Endothelial cell (in vitro differentiated cells): Measurements from ENCODE around the gene ADRA1B. TPM values are rescaled to one million over a fixed set of nuclear protein-coding genes. Genes with fewer than 3 reads are reported as not detected.

ENCODE experiments used
- DNase-seq: peaks from one replicate; pipeline ENCODE4 v3.0.0; 2021; ENCODE audit warnings: low spot score
- H3K27ac Mint-ChIP-seq: one replicate; pipeline ENCODE4 v1.8.0; 2021; ENCODE audit warnings: mixed read lengths, inconsistent platforms; ENCODE audit not compliant: unreplicated experiment
- H3K27me3 Mint-ChIP-seq: one replicate; pipeline ENCODE4 v1.8.0; 2021; ENCODE audit warnings: mild to moderate bottlenecking, moderate library complexity, mixed read lengths, inconsistent platforms; ENCODE audit not compliant: unreplicated experiment
- H3K36me3 Mint-ChIP-seq: one replicate; pipeline ENCODE4 v1.8.0; 2021; ENCODE audit warnings: mild to moderate bottlenecking, low read depth, mixed read lengths, inconsistent platforms; ENCODE audit not compliant: unreplicated experiment
- H3K4me1 Mint-ChIP-seq: one replicate; pipeline ENCODE4 v1.8.0; 2021; ENCODE audit warnings: mild to moderate bottlenecking, mixed read lengths, inconsistent platforms; ENCODE audit not compliant: unreplicated experiment
- H3K4me3 Mint-ChIP-seq: one replicate; pipeline ENCODE4 v1.8.0; 2021; ENCODE audit warnings: mild to moderate bottlenecking, mixed read lengths, inconsistent platforms; ENCODE audit not compliant: unreplicated experiment
- H3K9me3 Mint-ChIP-seq: one replicate; pipeline ENCODE4 v1.8.0; 2021; ENCODE audit warnings: mixed read lengths, inconsistent platforms; ENCODE audit not compliant: unreplicated experiment
- total RNA-seq: library from RNA; stranded (reverse); fragmentation: NEBNext Ultra II Directional; extraction: Animal tissue kit (Norgen Biotek cat#: 25700); gene quantifications from one replicate; pipeline ENCODE4 v1.2.1, GENCODE V29; 2021; ENCODE audit not compliant: unreplicated experiment
- TF ChIP-seq, protein P1 (sequence below): fragments of 200-600 bp; sonication (generic); IDR thresholded peaks from one replicate; pipeline ENCODE4 v1.5.0; 2021; ENCODE audit warnings: antibody characterized with exemption; ENCODE audit not compliant: unreplicated experiment

The ADRA1B gene
- total RNA-seq, 1 donor from 2014 or later: not detected

DNA sequence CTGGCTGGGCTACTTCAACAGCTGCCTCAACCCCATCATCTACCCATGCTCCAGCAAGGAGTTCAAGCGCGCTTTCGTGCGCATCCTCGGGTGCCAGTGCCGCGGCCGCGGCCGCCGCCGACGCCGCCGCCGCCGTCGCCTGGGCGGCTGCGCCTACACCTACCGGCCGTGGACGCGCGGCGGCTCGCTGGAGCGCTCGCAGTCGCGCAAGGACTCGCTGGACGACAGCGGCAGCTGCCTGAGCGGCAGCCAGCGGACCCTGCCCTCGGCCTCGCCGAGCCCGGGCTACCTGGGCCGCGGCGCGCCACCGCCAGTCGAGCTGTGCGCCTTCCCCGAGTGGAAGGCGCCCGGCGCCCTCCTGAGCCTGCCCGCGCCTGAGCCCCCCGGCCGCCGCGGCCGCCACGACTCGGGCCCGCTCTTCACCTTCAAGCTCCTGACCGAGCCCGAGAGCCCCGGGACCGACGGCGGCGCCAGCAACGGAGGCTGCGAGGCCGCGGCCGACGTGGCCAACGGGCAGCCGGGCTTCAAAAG, 55.7 kb downstream of the ADRA1B start:
- H3K4me3 Mint-ChIP-seq: no peak overlapping the region

DNA sequence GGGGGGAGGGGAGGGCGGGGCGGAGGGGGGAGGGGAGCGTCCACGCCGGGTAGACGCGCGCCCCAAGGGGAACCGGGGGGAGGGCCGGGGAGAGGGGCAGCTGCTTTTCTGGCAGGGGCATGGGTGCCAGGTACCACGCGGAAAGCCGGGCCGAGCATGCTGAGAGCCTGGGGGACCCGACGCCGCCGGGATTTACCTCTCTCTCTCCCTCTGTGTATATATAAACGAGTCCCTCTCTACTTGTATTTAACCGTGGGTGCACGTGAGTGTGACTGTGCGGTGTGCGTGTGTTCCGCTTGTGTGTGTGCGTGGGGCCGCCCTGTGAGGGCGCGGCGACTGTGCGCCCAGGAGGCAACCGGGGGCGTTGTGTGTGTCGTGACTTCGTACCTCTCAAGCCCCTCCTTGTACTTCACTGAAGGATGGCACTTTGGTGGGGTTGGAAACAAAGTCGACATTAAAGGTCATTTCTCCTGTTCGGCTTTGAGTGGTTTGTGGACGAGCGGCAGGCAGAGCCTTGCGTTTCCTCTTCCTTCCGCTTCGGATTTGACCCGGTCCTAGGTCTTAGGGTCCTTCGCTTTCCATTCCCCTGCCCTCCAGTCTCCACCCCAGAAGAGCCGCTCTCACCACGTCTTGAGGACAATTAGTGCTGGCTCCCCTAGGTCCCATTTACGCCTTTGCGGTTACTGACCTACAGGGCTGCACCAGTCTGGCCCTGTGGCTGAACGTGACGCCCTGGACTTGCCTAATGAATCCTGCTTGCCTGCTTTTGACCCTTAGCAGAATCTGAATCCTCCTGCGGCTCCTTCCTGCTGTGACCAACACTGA, 56.5 kb downstream of the ADRA1B start:
- Mint-ChIP-seq H3K36me3 (peaks cover 3% of the 10 kb centered on the region), H3K9me3 (no peaks in the 10 kb centered on the region), H3K4me3 (peak overlapping the region; percentile 88), H3K4me1 (peaks cover 5% of the 10 kb centered on the region), H3K27me3 (peaks cover 16% of the 10 kb centered on the region), H3K27ac (no peak overlapping the region)
- TF ChIP-seq, protein P1, sequence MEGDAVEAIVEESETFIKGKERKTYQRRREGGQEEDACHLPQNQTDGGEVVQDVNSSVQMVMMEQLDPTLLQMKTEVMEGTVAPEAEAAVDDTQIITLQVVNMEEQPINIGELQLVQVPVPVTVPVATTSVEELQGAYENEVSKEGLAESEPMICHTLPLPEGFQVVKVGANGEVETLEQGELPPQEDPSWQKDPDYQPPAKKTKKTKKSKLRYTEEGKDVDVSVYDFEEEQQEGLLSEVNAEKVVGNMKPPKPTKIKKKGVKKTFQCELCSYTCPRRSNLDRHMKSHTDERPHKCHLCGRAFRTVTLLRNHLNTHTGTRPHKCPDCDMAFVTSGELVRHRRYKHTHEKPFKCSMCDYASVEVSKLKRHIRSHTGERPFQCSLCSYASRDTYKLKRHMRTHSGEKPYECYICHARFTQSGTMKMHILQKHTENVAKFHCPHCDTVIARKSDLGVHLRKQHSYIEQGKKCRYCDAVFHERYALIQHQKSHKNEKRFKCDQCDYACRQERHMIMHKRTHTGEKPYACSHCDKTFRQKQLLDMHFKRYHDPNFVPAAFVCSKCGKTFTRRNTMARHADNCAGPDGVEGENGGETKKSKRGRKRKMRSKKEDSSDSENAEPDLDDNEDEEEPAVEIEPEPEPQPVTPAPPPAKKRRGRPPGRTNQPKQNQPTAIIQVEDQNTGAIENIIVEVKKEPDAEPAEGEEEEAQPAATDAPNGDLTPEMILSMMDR: no peak
- no peak for DNase-seq

More for the DNA sequence above, 55.7 kb downstream of the ADRA1B start:
- H3K27ac Mint-ChIP-seq: no peak overlapping the region
- TF ChIP-seq, protein P1: no peak
- DNase-seq: peak; percentile 49
- H3K27me3 Mint-ChIP-seq: peaks cover 16% of the 10 kb centered on the region
- H3K4me1 Mint-ChIP-seq: peaks cover 5% of the 10 kb centered on the region
- H3K36me3 Mint-ChIP-seq: peaks cover 3% of the 10 kb centered on the region
- no peaks in the 10 kb centered on the region for H3K9me3 Mint-ChIP-seq

DNA sequence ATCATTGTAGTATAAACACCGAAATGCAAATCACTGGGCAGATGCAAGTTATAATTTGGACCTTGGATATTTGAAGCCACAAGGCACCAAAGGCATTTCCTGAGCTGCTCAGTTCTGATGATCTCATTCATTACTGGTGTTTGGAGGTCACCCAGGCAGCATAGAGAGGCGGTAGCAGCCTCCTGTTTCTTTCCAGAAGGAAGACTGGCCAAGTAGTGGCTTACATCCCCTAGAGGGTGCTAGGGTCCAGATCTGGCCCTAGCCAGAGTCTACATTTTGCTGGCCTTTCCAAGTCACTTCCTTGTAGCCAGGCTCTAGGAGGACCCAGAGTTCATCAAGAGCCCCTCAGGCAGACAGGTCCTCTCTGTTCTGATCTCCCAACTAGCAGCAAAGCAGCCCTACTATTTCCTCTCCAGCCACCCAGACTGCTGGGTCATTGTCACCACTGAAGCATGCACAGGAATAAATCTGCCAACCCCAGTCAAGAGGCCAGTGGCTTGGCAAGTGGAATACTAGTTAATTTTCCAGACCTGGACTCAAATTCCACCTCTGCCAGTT, 59.3 kb downstream of the ADRA1B start:
- TF ChIP-seq, protein P1: no peak
- H3K36me3 Mint-ChIP-seq: peaks cover 3% of the 10 kb centered on the region
- DNase-seq: no peak
- peaks cover 5% of the 10 kb centered on the region for H3K4me1 Mint-ChIP-seq
- peaks cover 13% of the 10 kb centered on the region for H3K27me3 Mint-ChIP-seq
- no peak overlapping the region for H3K27ac Mint-ChIP-seq
- H3K9me3 Mint-ChIP-seq: no peaks in the 10 kb centered on the region
- H3K4me3 Mint-ChIP-seq: no peak overlapping the region

DNA sequence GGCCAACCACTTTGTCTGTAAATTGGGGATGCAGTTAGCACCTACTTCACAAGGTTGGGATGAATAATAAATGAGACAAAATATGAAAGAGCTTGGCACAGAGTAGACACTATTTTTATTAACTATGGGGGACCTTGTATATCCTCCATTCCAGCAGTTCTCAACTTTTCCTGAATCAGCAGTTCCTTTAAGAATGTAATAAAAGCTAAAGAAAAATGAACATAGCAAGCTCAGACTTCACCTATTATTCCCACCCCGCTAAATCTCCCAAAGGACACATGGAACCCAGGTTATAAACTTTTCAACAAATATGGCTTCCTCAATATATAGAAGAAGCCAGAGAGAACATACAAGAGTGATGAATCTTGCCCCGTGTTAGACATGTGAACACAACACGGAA, 60.6 kb downstream of the ADRA1B start:
- Mint-ChIP-seq H3K9me3 (no peaks in the 10 kb centered on the region), H3K27me3 (peaks cover 8% of the 10 kb centered on the region), H3K36me3 (no peaks in the 10 kb centered on the region), H3K27ac (no peak overlapping the region), H3K4me1 (peaks cover 2% of the 10 kb centered on the region), H3K4me3 (no peak overlapping the region)
- no peak for DNase-seq
- TF ChIP-seq, protein P1: no peak

DNA sequence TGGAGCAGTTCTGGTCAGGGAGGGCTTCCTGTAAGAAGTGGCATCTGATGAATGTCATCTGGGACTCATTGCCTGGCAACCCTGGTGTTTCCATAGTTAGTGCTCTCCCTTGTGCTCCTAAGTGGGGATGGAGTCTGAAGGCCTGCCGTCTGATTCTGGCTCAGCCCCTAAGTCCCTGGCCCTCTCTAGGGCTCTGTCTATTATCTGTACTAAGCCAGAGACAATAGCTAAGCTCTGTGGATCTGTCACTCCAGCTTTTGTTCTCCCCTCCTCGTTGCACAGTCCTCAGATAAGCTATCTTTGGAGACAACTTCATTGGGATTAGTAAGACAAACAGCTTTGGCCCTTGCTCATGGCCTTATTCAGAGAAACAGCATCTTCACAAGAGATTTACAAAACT, 62.1 kb downstream of the ADRA1B start:
- Mint-ChIP-seq H3K4me3 (no peak overlapping the region), H3K9me3 (no peaks in the 10 kb centered on the region), H3K4me1 (no peaks in the 10 kb centered on the region), H3K27ac (no peak overlapping the region), H3K36me3 (no peaks in the 10 kb centered on the region), H3K27me3 (peaks cover 3% of the 10 kb centered on the region)
- DNase-seq: no peak
- TF ChIP-seq, protein P1: no peak
